Panc1 (cell line): Measurements from ENCODE around the gene OXTR. TPM values are rescaled to one million over a fixed set of nuclear protein-coding genes. Genes with fewer than 3 reads are reported as not detected.

Experiments used
- ATAC-seq: fragments of 200-7000 bp; cut with Tn5 transposase; 2 replicates; pipeline ENCODE4 v1.9.1; 2020; ENCODE audit warnings: mild to moderate bottlenecking, moderate library complexity
- BruUV-seq: library from RNA; stranded (reverse); fragments of 400-500 nt; replicated peaks from 2 replicates; lab custom pipeline; 2021; lab: Mats Ljungman, UMichigan
- CTCF ChIA-PET: fragments of 300-600 bp; sonication (Branson Sonifier 250); formaldehyde crosslinking; loops from one replicate; lab custom pipeline; 2022; ENCODE audit warnings: antibody characterized with exemption; lab: Charles Lee
- POLR2A ChIA-PET: fragments of 300-600 bp; sonication (Branson Sonifier 250); formaldehyde crosslinking; loops from one replicate; lab custom pipeline; 2022; ENCODE audit warnings: antibody characterized with exemption; lab: Charles Lee
- DNase-seq: peaks from one replicate; pipeline ENCODE4 v3.0.0-alpha.2; 2010; ENCODE audit warnings: low read depth, low spot score
- H3K27ac ChIP-seq: 2 replicates; pipeline ENCODE4 v1.5.1; 2011; ENCODE audit warnings: mild to moderate bottlenecking, low read length, inconsistent platforms
- H3K27me3 ChIP-seq: fragments of 200-500 bp; sonication (Bioruptor generic); 2 replicates; pipeline ENCODE4 v1.6.0; 2014; ENCODE audit warnings: low read length, inconsistent platforms; ENCODE audit not compliant: control insufficient read depth, insufficient read depth
- H3K36me3 ChIP-seq: fragments of 200-500 bp; sonication (Bioruptor generic); 2 replicates; pipeline ENCODE4 v1.5.1; 2014; ENCODE audit warnings: inconsistent platforms, mild to moderate bottlenecking, low read length, moderate library complexity; ENCODE audit not compliant: control insufficient read depth, insufficient read depth
- H3K4me1 ChIP-seq: 2 replicates; pipeline ENCODE4 v1.5.1; 2011; ENCODE audit warnings: inconsistent platforms, mild to moderate bottlenecking, low read length, moderate library complexity; ENCODE audit not compliant: control insufficient read depth, insufficient read depth
- H3K4me3 ChIP-seq, 2 experiments: 2 replicates each; pipeline ENCODE4 v1.5.1; 2011 to 2012; ENCODE audit warnings: low read depth in 2 of 2, low read length in 2 of 2, mild to moderate bottlenecking in 2 of 2, inconsistent platforms in 1 of 2, moderate library complexity in 1 of 2
- H3K9me3 ChIP-seq: fragments of 200-500 bp; sonication (Bioruptor generic); 2 replicates; pipeline ENCODE4 v1.5.1; 2014; ENCODE audit warnings: low read depth, mild to moderate bottlenecking, inconsistent platforms, low read length, moderate library complexity; ENCODE audit not compliant: control insufficient read depth, insufficient read depth
- CTCF ChIP-seq: fragments of 450-650 bp; IDR thresholded peaks from 2 replicates; pipeline ENCODE4 v1.5.1; 2017; ENCODE audit warnings: mild to moderate bottlenecking
- POLR2AphosphoS5 ChIP-seq: IDR thresholded peaks from 2 replicates; pipeline ENCODE4 v1.6.1; 2012; ENCODE audit warnings: mild to moderate bottlenecking, low read depth, low read length, moderate library complexity
- REST ChIP-seq, 2 experiments: IDR thresholded peaks; 2 replicates each; pipeline ENCODE4 v1.6.1; 2011 to 2012; ENCODE audit warnings: low read depth in 2 of 2, control low read depth in 1 of 2, low read length in 1 of 2, mild to moderate bottlenecking in 1 of 2, moderate library complexity in 1 of 2; ENCODE audit not compliant: insufficient read depth in 1 of 2
- SIN3A ChIP-seq: IDR thresholded peaks from 2 replicates; pipeline ENCODE4 v1.6.1; 2012; ENCODE audit warnings: low read depth, mild to moderate bottlenecking, low read length, moderate library complexity, borderline replicate concordance; ENCODE audit not compliant: insufficient read depth
- TCF7L2 ChIP-seq: IDR thresholded peaks from 2 replicates; pipeline ENCODE4 v1.6.1; 2011; ENCODE audit warnings: mild to moderate bottlenecking, low read depth, low read length, inconsistent platforms
- in situ Hi-C: cut with HindIII; loops from 2 replicates; pipeline ENCODE4 v1.10.0; 2016; ENCODE audit warnings: low sequenced_read_pairs, low pct_unique_long_range_greater_than_20kb
- intact Hi-C: fragments of 100-400 bp; cut with micrococcal nuclease; formaldehyde crosslinking; loops from one replicate; pipeline ENCODE4 v1.10.0; 2022; ENCODE audit not compliant: unreplicated experiment
- total RNA-seq: library from RNA; stranded (reverse); gene quantifications from one replicate; pipeline ENCODE4 v1.2.1, GENCODE V29; 2021; ENCODE audit not compliant: unreplicated experiment

The OXTR gene
- total RNA-seq, 1 experiment from 2014 or later: 2.7 TPM

- POLR2A ChIA-PET: no interaction called here
- H3K36me3 ChIP-seq: no peaks in the 10 kb centered on the region
- H3K9me3 ChIP-seq: no peaks in the 10 kb centered on the region
- CTCF ChIA-PET: no interaction called here
- no peak overlapping the region for H3K4me3 ChIP-seq
- ATAC-seq (no peak), DNase-seq (no peak)
- intact Hi-C loops (no loop called here), in situ Hi-C loops (no loop called here)
- no peak overlapping the region for H3K27ac ChIP-seq
- no peaks in the 10 kb centered on the region for H3K27me3 ChIP-seq
- no TSS peak for BruUV-seq
- no peaks in the 10 kb centered on the region for H3K4me1 ChIP-seq
- TF ChIP-seq CTCF (no peak), TCF7L2 (no peak), REST (IDR thresholded peaks at IDR 0.05; ENCODE audit: insufficient read depth in 1 of 2, low read depth in 2 of 2, low read length in 1 of 2) (no peak), SIN3A (no peak), POLR2AphosphoS5 (no peak)
Measured at GRCh38 chr3:8761866-8762265, 7.5 kb downstream of the OXTR start.

GRCh38 chr3:8760506-8760905, 8.9 kb downstream of the OXTR start:
- H3K36me3 ChIP-seq: no peaks in the 10 kb centered on the region
- in situ Hi-C loops: no loop called here
- BruUV-seq: no TSS peak
- H3K4me3 ChIP-seq: no peak overlapping the region
- no peaks in the 10 kb centered on the region for H3K4me1 ChIP-seq
- DNase-seq (no peak), ATAC-seq (no peak)
- H3K9me3 ChIP-seq: no peaks in the 10 kb centered on the region
- no peak overlapping the region for H3K27ac ChIP-seq
- POLR2A ChIA-PET: no interaction called here
- no peaks in the 10 kb centered on the region for H3K27me3 ChIP-seq
- intact Hi-C loops: no loop called here
- CTCF ChIA-PET: no interaction called here
- no peak for TF ChIP-seq TCF7L2
- TF ChIP-seq SIN3A: no peak
- TF ChIP-seq REST (IDR thresholded peaks at IDR 0.05; ENCODE audit: insufficient read depth in 1 of 2, low read depth in 2 of 2, low read length in 1 of 2): no peak
- no peak for TF ChIP-seq POLR2AphosphoS5
- no peak for TF ChIP-seq CTCF
